Body of pancreas (tissue), 4 donors: Measurements from ENCODE around the gene TFDP1. TPM values are rescaled to one million over a fixed set of nuclear protein-coding genes. Genes with fewer than 3 reads are reported as not detected.

ENCODE experiments used
- ATAC-seq: fragments of 150-250 bp; one replicate; pipeline ENCODE4 v1.9.1; 2016
- DNase-seq, 4 donors: peaks; one replicate each; pipeline ENCODE4 v3.0.0-alpha.2; 2019
- H3K27ac ChIP-seq, 4 donors: fragments of 200-600 bp; sonication (generic); 1 replicate in 3 of 4; 2 replicates in 1 of 4; pipeline versions ENCODE4 v1.5.1 to v1.6.1; 2016 to 2019; ENCODE audit warnings: mild to moderate bottlenecking in 1 of 4, mixed read lengths in 1 of 4, moderate library complexity in 1 of 4
- H3K27me3 ChIP-seq, 2 donors: fragments of 200-600 bp; sonication (generic); one replicate each; pipeline ENCODE4 v1.6.0; 2016; ENCODE audit warnings: mild to moderate bottlenecking in 1 of 2
- H3K36me3 ChIP-seq, 2 donors: fragments of 200-600 bp; sonication (generic); replicated peaks in 1 of 2; 2 replicates each; pipeline ENCODE4 v1.5.1; 2016; ENCODE audit warnings: low read depth in 2 of 2; ENCODE audit not compliant: insufficient read depth in 1 of 2
- H3K4me1 ChIP-seq: fragments of 200-600 bp; sonication (generic); one replicate; pipeline ENCODE4 v1.6.0; 2016
- H3K4me3 ChIP-seq, 2 donors: fragments of 200-600 bp; sonication (generic); 1 replicate in 1 of 2; 2 replicates in 1 of 2; pipeline ENCODE4 v1.5.1; 2016 to 2019
- H3K9me3 ChIP-seq, 3 donors: fragments of 200-600 bp; sonication (generic); 1 replicate in 2 of 3; 2 replicates in 1 of 3; pipeline ENCODE4 v1.5.1; 2016
- CTCF ChIP-seq, 7 experiments: fragments of 450-650 bp in 4 of 7; fragments of 200-600 bp in 3 of 7; sonication (generic) in 3 of 7; IDR thresholded peaks; one replicate each; pipeline ENCODE4 v1.5.1; 2016 to 2019; ENCODE audit warnings: antibody characterized with exemption in 7 of 7
- POLR2A ChIP-seq, 3 donors: fragments of 450-650 bp; IDR thresholded peaks; one replicate each; pipeline ENCODE4 v1.6.1; 2016; ENCODE audit warnings: antibody characterized with exemption in 3 of 3, mild to moderate bottlenecking in 2 of 3
- WGBS, 2 donors: methylation state at CpG; one replicate each; pipeline ENCODE4 v1.1.5; 2017; 5-methylcytosine and 5-hydroxymethylcytosine counted together
- intact Hi-C: fragments of 100-400 bp; cut with DNase I; formaldehyde crosslinking; loops from one replicate; pipeline ENCODE4 v1.15.1; 2023
- total RNA-seq, 2 donors: library from RNA; depleted of rRNA; stranded (reverse); fragments of >200 nt; gene quantifications; one replicate each; pipeline ENCODE4 v1.1.0, GENCODE V29; 2016

Gene TFDP1
- total RNA-seq, 2 donors from 2014 or later = 16.5 to 22.8 TPM

DNA sequence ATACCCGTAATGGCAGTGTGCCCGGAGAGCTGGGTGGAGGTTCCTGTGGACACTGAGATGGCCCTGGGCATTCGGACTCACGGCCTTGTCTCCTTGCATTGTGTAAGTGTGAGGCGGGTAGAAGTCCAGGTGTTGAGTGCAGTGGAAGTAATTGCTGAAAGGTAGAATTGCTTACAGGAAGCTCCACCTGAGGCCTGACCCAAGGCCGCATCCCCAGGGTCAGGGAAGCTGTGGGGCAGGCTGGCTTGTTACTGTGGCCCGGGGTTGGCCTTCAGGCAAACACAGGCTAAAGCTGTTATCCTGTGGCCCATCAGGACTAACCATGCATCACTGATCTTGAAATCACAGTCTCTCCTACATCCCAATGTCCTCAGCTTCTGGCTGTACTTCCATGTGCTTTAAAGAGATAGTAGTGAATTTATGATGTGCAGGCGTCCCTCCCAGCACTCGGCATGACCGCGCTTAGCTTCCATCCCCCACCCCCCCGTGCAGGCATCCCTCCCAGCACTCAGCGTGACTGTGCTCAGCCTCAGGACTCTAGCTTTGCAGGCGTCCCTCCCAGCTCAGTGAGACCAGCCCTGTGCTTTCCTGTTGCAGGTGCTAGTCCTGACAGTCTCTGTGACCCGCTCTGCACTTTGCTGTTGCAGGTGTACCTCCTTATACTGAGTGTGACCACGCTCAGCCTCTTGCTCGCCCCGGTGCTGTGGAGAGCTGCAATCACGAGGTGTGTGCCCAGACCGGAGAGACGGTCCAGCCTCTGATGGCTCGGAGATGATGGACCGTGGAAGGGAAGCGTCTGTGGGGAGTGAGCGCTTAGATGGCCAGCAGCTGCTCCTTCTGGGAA is 35.6 kb upstream of the TFDP1 start:
- H3K27me3 ChIP-seq = no peaks in the 10 kb centered on the region
- WGBS, 2 donors = 88% methylated on average over 17 to 25 of the region's 25 CpGs
- no peak overlapping the region for H3K27ac ChIP-seq
- H3K36me3 ChIP-seq = peaks cover 0 to 2% of the 10 kb centered on the region in 2 donors
- peaks cover 5% of the 10 kb centered on the region for H3K4me1 ChIP-seq
- no peak for TF ChIP-seq POLR2A (IDR thresholded peaks at IDR 0.05)
- no peak for TF ChIP-seq CTCF (IDR thresholded peaks at IDR 0.05)
- DNase-seq (peak in 1 of 4 donors; percentile 7), ATAC-seq (no peak)
- intact Hi-C loops = no loop called here
- no peaks in the 10 kb centered on the region for H3K9me3 ChIP-seq
- H3K4me3 ChIP-seq = no peak overlapping the region

DNA sequence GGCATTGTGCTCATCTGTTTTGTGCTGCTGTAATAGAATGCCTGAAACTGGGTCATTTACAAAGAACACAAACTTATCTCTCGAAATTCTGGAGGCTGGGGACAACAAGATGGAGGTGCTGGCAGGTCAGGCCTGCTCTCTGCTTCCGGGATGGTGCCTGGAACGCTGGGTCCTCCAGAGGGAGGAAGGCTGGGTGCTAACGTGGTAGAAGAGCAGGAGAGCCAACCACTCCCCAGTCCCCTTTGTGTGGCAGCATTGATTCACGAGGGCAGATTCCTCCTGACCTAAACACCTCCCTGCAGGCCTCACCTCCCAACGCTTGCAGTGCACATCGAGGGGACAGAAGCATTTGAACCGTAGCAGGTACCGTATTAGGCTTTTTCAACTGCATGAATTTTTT is 34.1 kb upstream of the TFDP1 start:
- Histone ChIP-seq H3K9me3 (no peaks in the 10 kb centered on the region), H3K27ac (no peak overlapping the region), H3K27me3 (no peaks in the 10 kb centered on the region), H3K4me3 (no peak overlapping the region), H3K36me3 (peaks cover 0 to 2% of the 10 kb centered on the region in 2 donors), H3K4me1 (no peaks in the 10 kb centered on the region)
- ATAC-seq (no peak), DNase-seq (peak in 1 of 4 donors; percentile 7)
- TF ChIP-seq CTCF (IDR thresholded peaks at IDR 0.05) (no peak), POLR2A (IDR thresholded peaks at IDR 0.05) (no peak)
- WGBS, 2 donors = 86 to 91% methylated on average over 9 of the region's 9 CpGs
- intact Hi-C loops = no loop called here

DNA sequence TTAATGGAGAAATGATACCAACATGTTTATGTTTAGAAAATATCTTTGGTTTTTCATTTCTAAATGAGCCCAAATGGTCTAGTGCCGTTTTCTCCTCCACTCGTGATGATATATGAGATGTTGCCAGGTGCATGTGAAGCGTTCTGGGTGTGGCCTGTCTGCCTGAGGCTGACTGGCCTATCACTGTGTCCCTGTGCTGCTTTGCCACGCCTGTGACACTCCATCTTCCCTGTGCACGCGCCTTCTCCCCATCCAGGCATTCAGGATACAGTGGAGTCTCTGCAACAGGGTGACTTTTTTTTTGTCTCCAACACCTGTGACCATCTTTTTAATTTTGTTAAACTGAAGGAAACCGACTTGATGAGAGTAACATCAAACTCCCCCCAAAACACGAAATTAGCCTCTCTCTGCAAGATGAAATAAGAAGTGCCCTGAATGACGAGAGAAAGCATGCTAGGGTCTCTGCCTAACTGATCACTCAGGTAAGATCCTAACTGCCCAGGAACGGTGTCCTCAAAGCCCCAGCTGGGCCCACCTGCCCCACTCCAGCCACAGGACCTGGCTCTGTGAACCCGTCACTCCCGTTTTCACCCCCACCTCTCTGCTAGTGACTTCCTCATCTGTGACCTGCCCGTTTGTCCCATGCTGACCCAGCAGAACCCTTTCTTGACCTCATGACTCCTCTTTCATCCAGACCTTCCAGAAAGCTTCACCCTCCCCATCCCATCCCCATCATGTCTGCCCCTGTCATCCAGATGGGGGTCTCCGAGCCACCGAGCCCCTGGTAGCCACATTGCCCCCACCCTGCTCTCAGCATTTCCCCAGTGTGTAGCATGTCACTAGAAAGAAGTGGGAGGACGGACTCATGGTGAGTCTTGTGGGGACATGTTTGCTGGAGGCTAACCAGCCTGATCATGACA is 33.2 kb upstream of the TFDP1 start:
- intact Hi-C loops = no loop called here
- Histone ChIP-seq H3K4me1 (no peaks in the 10 kb centered on the region), H3K36me3 (peaks cover 0 to 2% of the 10 kb centered on the region in 2 donors), H3K27ac (no peak overlapping the region), H3K4me3 (no peak overlapping the region), H3K27me3 (no peaks in the 10 kb centered on the region), H3K9me3 (no peaks in the 10 kb centered on the region)
- TF ChIP-seq CTCF (IDR thresholded peaks at IDR 0.05) = no peak
- no peak for TF ChIP-seq POLR2A (IDR thresholded peaks at IDR 0.05)
- peak in 1 of 4 donors; percentile 6 for DNase-seq
- ATAC-seq = no peak
- WGBS, 2 donors = 70 to 83% methylated on average over 16 of the region's 16 CpGs

- H3K36me3 ChIP-seq = peaks cover 0 to 2% of the 10 kb centered on the region in 2 donors
- WGBS, 2 donors = 88 to 90% methylated on average over 11 of the region's 11 CpGs
- DNase-seq = peak in 1 of 4 donors; percentile 8
These were observed 32.5 kb upstream of the TFDP1 start for GRCh38 chr13:113552079-113552478.

More at GRCh38 chr13:113552079-113552478, 32.5 kb upstream of the TFDP1 start:
- intact Hi-C loops = no loop called here
- Histone ChIP-seq H3K9me3 (no peaks in the 10 kb centered on the region), H3K4me1 (no peaks in the 10 kb centered on the region), H3K27me3 (no peaks in the 10 kb centered on the region), H3K4me3 (no peak overlapping the region), H3K27ac (no peak overlapping the region)
- ATAC-seq = no peak
- TF ChIP-seq POLR2A (IDR thresholded peaks at IDR 0.05) = no peak
- TF ChIP-seq CTCF (IDR thresholded peaks at IDR 0.05) = no peak
